K562 (cell line): Measurements from ENCODE around the gene ZFP28. TPM values are rescaled to one million over a fixed set of nuclear protein-coding genes. Genes with fewer than 3 reads are reported as not detected.

Experiments used
- ATAC-seq: fragments of 200-7000 bp; cut with Tn5 transposase; 3 replicates; pipeline ENCODE4 v1.9.1; 2020; ENCODE audit warnings: moderate library complexity
- BruUV-seq: library from RNA; stranded (reverse); fragments of 400-500 nt; replicated peaks from 2 replicates; lab custom pipeline; 2021; lab: Mats Ljungman, UMichigan
- CTCF ChIA-PET: fragments of 300-600 bp; formaldehyde crosslinking; extraction: SDS; loops from one replicate; lab custom pipeline; 2021; ENCODE audit warnings: low intra/inter-chr PET ratio; lab: Yijun Ruan, JAX
- POLR2A ChIA-PET: fragments of 300-600, 350-650 bp; sonication (Branson Sonifier 250); formaldehyde crosslinking; extraction: SDS; loops from one replicate; lab custom pipeline; 2021; ENCODE audit warnings: antibody characterized with exemption, inconsistent platforms; lab: Yijun Ruan, JAX
- DNase-seq, 4 experiments: peaks; one replicate each; pipeline versions ENCODE4 v3.0.0 to v3.0.0-alpha.2; 2011 to 2018; ENCODE audit warnings: low spot score in 3 of 4, mixed read lengths in 3 of 4; ENCODE audit errors: extremely low read depth in 1 of 4
- FAIRE-seq: peaks from 2 replicates; lab custom pipeline; 2011; peaks lifted over from hg19 to GRCh38; lab: Jason Lieb, UNC
- H2AFZ ChIP-seq: 2 replicates; pipeline ENCODE4 v1.6.0; 2011; ENCODE audit warnings: low read depth, low read length, control low read depth, inconsistent platforms
- H3K27ac ChIP-seq: fragments of 200-600 bp; 3 replicates; pipeline ENCODE4 v1.8.0; 2011; ENCODE audit warnings: low read depth, mild to moderate bottlenecking, control low read depth, inconsistent platforms, low read length, moderate library complexity, mixed read lengths; ENCODE audit errors: extremely low read depth
- H3K27me3 ChIP-seq, 2 experiments: fragments of 300-600 bp in 1 of 2; 2 replicates in 1 of 2; 3 replicates in 1 of 2; pipeline versions ENCODE4 v1.6.0 to v1.8.0; 2011; ENCODE audit warnings: inconsistent platforms in 2 of 2, low read length in 2 of 2, mild to moderate bottlenecking in 1 of 2, mixed read lengths in 1 of 2, moderate library complexity in 1 of 2; ENCODE audit not compliant: control insufficient read depth in 2 of 2, insufficient read depth in 2 of 2
- H3K36me3 ChIP-seq: fragments of 300-600 bp; 3 replicates; pipeline ENCODE4 v1.8.0; 2011; ENCODE audit warnings: mild to moderate bottlenecking, low read length, inconsistent platforms; ENCODE audit not compliant: control insufficient read depth, insufficient read depth
- H3K4me1 ChIP-seq, 2 experiments: fragments of 200-600 bp in 1 of 2; replicated peaks in 1 of 2; 2 replicates in 1 of 2; 3 replicates in 1 of 2; pipeline versions ENCODE4 v1.5.1 to v1.8.0; 2011; ENCODE audit warnings: inconsistent platforms in 2 of 2, low read length in 2 of 2, mild to moderate bottlenecking in 1 of 2, mixed read lengths in 1 of 2, moderate library complexity in 1 of 2; ENCODE audit not compliant: control insufficient read depth in 2 of 2, insufficient read depth in 2 of 2
- H3K4me2 ChIP-seq: 2 replicates; pipeline ENCODE4 v1.6.1; 2011; ENCODE audit warnings: low read length, control low read depth, inconsistent platforms, mixed read lengths; ENCODE audit not compliant: insufficient read depth
- H3K4me3 ChIP-seq: fragments of 200-600 bp; sonication (generic), shearing (Covaris generic); 2 replicates; pipeline ENCODE4 v1.5.1; 2016; ENCODE audit warnings: control low read depth, inconsistent platforms
- H3K79me2 ChIP-seq: fragments of 200-600 bp; 3 replicates; pipeline ENCODE4 v1.8.0; 2011; ENCODE audit warnings: low read length, inconsistent platforms; ENCODE audit not compliant: control insufficient read depth, insufficient read depth
- H3K9ac ChIP-seq, 2 experiments: 2 replicates each; pipeline versions ENCODE4 v1.6.0 to v1.6.1; 2011; ENCODE audit warnings: low read depth in 2 of 2, low read length in 2 of 2, control low read depth in 1 of 2, inconsistent platforms in 1 of 2, mild to moderate bottlenecking in 1 of 2, mixed read lengths in 1 of 2; ENCODE audit not compliant: insufficient read depth in 1 of 2
- H3K9me1 ChIP-seq: one replicate; pipeline ENCODE4 v1.6.0; 2011; ENCODE audit warnings: inconsistent platforms, mild to moderate bottlenecking, low read length, moderate library complexity; ENCODE audit not compliant: control insufficient read depth, insufficient read depth
- H3K9me3 ChIP-seq: replicated peaks from 2 replicates; pipeline ENCODE4 v1.5.1; 2011; ENCODE audit warnings: low read depth, low read length, inconsistent platforms; ENCODE audit not compliant: control insufficient read depth, insufficient read depth
- H4K20me1 ChIP-seq: replicated peaks from 2 replicates; pipeline ENCODE4 v1.6.1; 2011; ENCODE audit warnings: low read length, inconsistent platforms, mixed read lengths; ENCODE audit not compliant: control insufficient read depth, insufficient read depth
- ARID1B ChIP-seq: fragments of 450-650 bp; IDR thresholded peaks from 2 replicates; pipeline ENCODE4 v1.6.1; 2016; ENCODE audit warnings: antibody characterized with exemption, mild to moderate bottlenecking, inconsistent platforms
- HBP1 ChIP-seq: fragments of 450-650 bp; formaldehyde crosslinking; IDR thresholded peaks from 2 replicates; pipeline ENCODE4 v1.4.0; 2022; ENCODE audit warnings: missing genetic modification characterization
- HDAC1 ChIP-seq, 2 experiments: fragments of 450-650 bp; IDR thresholded peaks; 2 replicates each; pipeline ENCODE4 v1.6.1; 2016 to 2017; ENCODE audit warnings: inconsistent platforms in 1 of 2, mild to moderate bottlenecking in 1 of 2, moderate library complexity in 1 of 2
- HMG20A ChIP-seq: fragments of 450-650 bp; formaldehyde crosslinking; conservative IDR thresholded peaks from 2 replicates; pipeline ENCODE4 v1.4.0; 2020; ENCODE audit warnings: mild to moderate bottlenecking, mixed read lengths
- IFI16 ChIP-seq: fragments of 250-450 bp; sonication (Bioruptor Pico); IDR thresholded peaks from 2 replicates; pipeline ENCODE4 v2.1.2; 2022; ENCODE audit warnings: mild to moderate bottlenecking, inconsistent platforms
- NR2C1 ChIP-seq, 2 experiments: fragments of 450-650 bp; IDR thresholded peaks; 2 replicates each; pipeline ENCODE4 v1.6.1; 2017; ENCODE audit warnings: mild to moderate bottlenecking in 2 of 2, antibody characterized with exemption in 1 of 2, inconsistent platforms in 1 of 2, missing compliant biosample characterization in 1 of 2, missing genetic modification characterization in 1 of 2
- PATZ1 ChIP-seq: fragments of 250-450 bp; sonication (Bioruptor Pico); IDR thresholded peaks from 2 replicates; pipeline ENCODE4 v1.5.0; 2020; ENCODE audit warnings: mild to moderate bottlenecking, borderline replicate concordance
- SMARCB1 ChIP-seq: IDR thresholded peaks from 2 replicates; pipeline ENCODE4 v1.6.1; 2011; ENCODE audit warnings: improper control_type of control experiment, low read depth; ENCODE audit not compliant: insufficient read length
- STAT5B ChIP-seq: fragments of 250-450 bp; sonication (Bioruptor Pico); IDR thresholded peaks from 2 replicates; pipeline ENCODE4 v1.8.0; 2021; ENCODE audit warnings: mild to moderate bottlenecking, inconsistent platforms
- ZBTB34 ChIP-seq: fragments of 250-450 bp; sonication (Bioruptor Pico); IDR thresholded peaks from 2 replicates; pipeline ENCODE4 v1.8.0; 2021; ENCODE audit warnings: mild to moderate bottlenecking, moderate library complexity
- ZNF197 ChIP-seq: fragments of 200-800 bp; sonication (Bioruptor generic); IDR thresholded peaks from 2 replicates; pipeline ENCODE4 v1.6.1; 2016; ENCODE audit warnings: low read depth, missing genetic modification characterization, missing compliant biosample characterization
- ZNF764 ChIP-seq: fragments of 250-450 bp; sonication (Bioruptor Pico); IDR thresholded peaks from 2 replicates; pipeline ENCODE4 v1.4.0; 2020; ENCODE audit warnings: low read depth, mild to moderate bottlenecking, moderate library complexity
- ZNF778 ChIP-seq: fragments of 450-650 bp; formaldehyde crosslinking; IDR thresholded peaks from 2 replicates; pipeline ENCODE4 v1.4.0; 2020; ENCODE audit warnings: mild to moderate bottlenecking, moderate library complexity
- ZNF830 ChIP-seq: fragments of 250-450 bp; sonication (Bioruptor Pico); IDR thresholded peaks from 2 replicates; pipeline ENCODE4 v1.5.0; 2021; ENCODE audit warnings: mild to moderate bottlenecking
- WGBS: fragments of 100-300 bp; shearing (Covaris generic); methylation state at CpG from one replicate; pipeline ENCODE4 v1.1.6; 2016; ENCODE audit warnings: low coverage, mixed read lengths; ENCODE audit not compliant: insufficient coverage; ENCODE audit errors: missing lambda C conversion rate; 5-methylcytosine and 5-hydroxymethylcytosine counted together
- in situ Hi-C: fragments of 300-500 bp; cut with MboI; formaldehyde crosslinking; loops from 4 replicates; pipeline ENCODE4 v1.15.0; 2018; ENCODE audit warnings: inconsistent platforms, mixed read lengths
- intact Hi-C: fragments of 100-400 bp; cut with micrococcal nuclease; formaldehyde crosslinking; loops from 2 replicates; pipeline ENCODE4 v1.14.2; 2022
- polyA plus RNA-seq, 8 experiments: library from polyadenylated mRNA; depleted of rRNA in 4 of 8; stranded (reverse) in 5 of 8; unstranded in 3 of 8; fragments of >200 nt; fragmentation: Nextera tagmentation in 2 of 8; fragmentation: Illumina TruSeq in 1 of 8; extraction: Ambion mirVana in 2 of 8; extraction: Trizol in 1 of 8; gene quantifications; 2 replicates each; pipeline versions ENCODE4 v1.2.1 to v1.2.3, GENCODE V29; 2011 to 2014; ENCODE audit warnings: inconsistent platforms in 1 of 8, missing spikeins in 1 of 8
- total RNA-seq, 7 experiments: library from RNA; depleted of rRNA in 6 of 7; stranded (reverse); fragments of >200 nt in 6 of 7; fragmentation: Illumina TruSeq in 2 of 7; extraction: Trizol in 2 of 7; gene quantifications; 2 replicates each; pipeline versions ENCODE4 v1.2.1 to v1.2.3, GENCODE V29; 2011 to 2021; ENCODE audit warnings: low replicate concordance in 1 of 7
- TF ChIP-seq, protein P1 (sequence below): sonication (generic); formaldehyde crosslinking; IDR thresholded peaks from 2 replicates; pipeline ENCODE4 v1.8.0; 2022; ENCODE audit warnings: missing genetic modification reagents, mild to moderate bottlenecking, borderline replicate concordance
- TF ChIP-seq, protein P2 (sequence below): fragments of 250-450 bp; sonication (Bioruptor Pico); IDR thresholded peaks from 2 replicates; pipeline ENCODE4 v1.6.1; 2021; ENCODE audit warnings: mild to moderate bottlenecking

Gene ZFP28
- total and polyA plus RNA-seq, 9 of the 15 experiments (the other 6 are each of a cell fraction or from before 2014, with no cell fraction given), result 0.01 to 0.04 TPM; not detected in 7

DNA sequence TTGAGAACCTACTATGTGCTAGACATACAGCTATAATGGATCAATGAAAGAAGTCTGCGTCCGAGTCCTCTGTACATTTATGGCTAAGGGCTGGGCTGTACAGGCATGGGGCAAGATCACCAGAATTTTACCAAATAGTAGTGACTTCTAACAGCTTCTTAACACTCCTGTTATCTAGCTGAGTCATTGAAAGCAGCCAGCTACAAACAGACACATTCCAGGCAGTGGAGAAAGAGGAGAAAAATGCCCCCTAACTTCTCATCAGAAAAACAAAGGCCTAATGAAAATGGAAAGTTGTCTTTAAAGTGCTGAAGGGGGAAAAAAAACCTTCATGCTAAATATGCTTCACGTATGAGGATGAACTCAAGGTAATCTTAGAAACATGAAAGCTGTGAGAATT is 47.3 kb upstream of the ZFP28 start:
- BruUV-seq, result no TSS peak
- FAIRE-seq (no peak), DNase-seq (no peak), ATAC-seq (no peak)
- CTCF ChIA-PET, result no interaction called here
- Histone ChIP-seq H3K79me2 (no peaks in the 10 kb centered on the region), H3K27ac (no peak overlapping the region), H3K4me3 (no peak overlapping the region), H3K4me1 (no peaks in the 10 kb centered on the region), H3K27me3 (no peaks in the 10 kb centered on the region), H3K9me1 (no peaks in the 10 kb centered on the region), H3K9ac (no peak overlapping the region), H3K36me3 (no peaks in the 10 kb centered on the region), H3K4me2 (no peak overlapping the region), H2AFZ (no peak overlapping the region), H4K20me1 (no peaks in the 10 kb centered on the region), H3K9me3 (no peaks in the 10 kb centered on the region)
- TF ChIP-seq SMARCB1 (no peak), PATZ1 (no peak), ARID1B (no peak), STAT5B (no peak), ZBTB34 (CRISPR knock-in tag) (no peak), HBP1 (CRISPR knock-in tag) (no peak), ZNF830 (CRISPR knock-in tag) (no peak), ZNF778 (CRISPR knock-in tag) (no peak), ZNF197 (CRISPR knock-in tag) (no peak), IFI16 (no peak), HDAC1 (IDR thresholded peaks at IDR 0.05) (no peak), NR2C1 (IDR thresholded peaks at IDR 0.05) (no peak), NR2C1 (tag; IDR thresholded peaks at IDR 0.05) (no peak), ZNF764 (CRISPR knock-in tag) (no peak), HMG20A (no peak)
- TF ChIP-seq, protein P1, sequence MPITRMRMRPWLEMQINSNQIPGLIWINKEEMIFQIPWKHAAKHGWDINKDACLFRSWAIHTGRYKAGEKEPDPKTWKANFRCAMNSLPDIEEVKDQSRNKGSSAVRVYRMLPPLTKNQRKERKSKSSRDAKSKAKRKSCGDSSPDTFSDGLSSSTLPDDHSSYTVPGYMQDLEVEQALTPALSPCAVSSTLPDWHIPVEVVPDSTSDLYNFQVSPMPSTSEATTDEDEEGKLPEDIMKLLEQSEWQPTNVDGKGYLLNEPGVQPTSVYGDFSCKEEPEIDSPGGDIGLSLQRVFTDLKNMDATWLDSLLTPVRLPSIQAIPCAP (CRISPR knock-in tag), result no peak
- TF ChIP-seq, protein P2, sequence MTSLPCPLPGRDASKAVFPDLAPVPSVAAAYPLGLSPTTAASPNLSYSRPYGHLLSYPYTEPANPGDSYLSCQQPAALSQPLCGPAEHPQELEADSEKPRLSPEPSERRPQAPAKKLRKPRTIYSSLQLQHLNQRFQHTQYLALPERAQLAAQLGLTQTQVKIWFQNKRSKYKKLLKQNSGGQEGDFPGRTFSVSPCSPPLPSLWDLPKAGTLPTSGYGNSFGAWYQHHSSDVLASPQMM (CRISPR knock-in tag), result no peak
- intact Hi-C loops, result no loop called here
- POLR2A ChIA-PET, result no interaction called here
- in situ Hi-C loops, result no loop called here
- 0% methylated on average over 2 of the region's 3 CpGs for WGBS
